ENCODE measurements around the gene SLC35F1. TPM values are rescaled to one million over a fixed set of nuclear protein-coding genes. Genes with fewer than 3 reads are reported as not detected.
A peak's percentile ranks its signal among the peaks of the same experiment; 100 is the strongest.

SLC35F1 gene
- total and polyA plus RNA-seq, 2 donors, result 0.14 TPM

GRCh38 chr6:118171852-118172251 is 264.8 kb downstream of the SLC35F1 start:
- 79% methylated on average over 2 of the region's 2 CpGs for WGBS
- H3K27ac ChIP-seq (ENCODE audit: low read depth in 1 of 2, low read length in 1 of 2), result no peak overlapping the region
- no peaks in the 10 kb centered on the region for H3K4me1 ChIP-seq (ENCODE audit: control insufficient read depth in 2 of 2, insufficient read depth in 2 of 2, low read length in 2 of 2)
- H3K4me3 ChIP-seq (ENCODE audit: low read length in 2 of 2), result no peak overlapping the region
- H3K36me3 ChIP-seq (ENCODE audit: control insufficient read depth in 2 of 2, insufficient read depth in 2 of 2, low read length in 1 of 2), result no peaks in the 10 kb centered on the region
- DNase-seq (ENCODE audit: low read depth in 6 of 9, low spot score in 9 of 9), result no peak
- H3K27me3 ChIP-seq (ENCODE audit: control insufficient read depth in 2 of 2, insufficient read depth in 1 of 2, low read length in 1 of 2), result no peaks in the 10 kb centered on the region
- no peaks in the 10 kb centered on the region for H3K9me3 ChIP-seq (ENCODE audit: control insufficient read depth in 2 of 2, insufficient read depth in 1 of 2, low read length in 1 of 2)

DNA sequence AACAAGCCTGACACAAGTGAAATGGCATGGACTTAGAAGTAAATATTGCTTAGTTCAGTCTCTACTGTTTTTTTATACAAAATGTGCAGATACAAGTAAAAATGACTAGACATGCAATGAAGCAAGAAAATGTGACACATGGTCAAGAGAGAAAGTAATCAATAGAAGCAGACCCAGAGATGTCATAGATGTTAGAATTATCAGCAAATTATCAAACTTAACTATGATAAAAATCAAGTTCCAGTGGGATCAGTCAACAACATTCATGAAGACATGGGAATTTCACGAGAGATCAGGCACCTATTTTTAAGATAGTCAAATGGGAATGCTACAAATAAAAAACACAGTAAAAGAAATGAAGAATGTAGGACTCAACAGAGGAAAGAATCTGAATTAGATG is 267.0 kb downstream of the SLC35F1 start:
- no peak overlapping the region for H3K4me3 ChIP-seq (ENCODE audit: low read length in 2 of 2)
- no peak for DNase-seq (ENCODE audit: low read depth in 6 of 9, low spot score in 9 of 9)
- no peaks in the 10 kb centered on the region for H3K36me3 ChIP-seq (ENCODE audit: control insufficient read depth in 2 of 2, insufficient read depth in 2 of 2, low read length in 1 of 2)
- H3K27ac ChIP-seq (ENCODE audit: low read depth in 1 of 2, low read length in 1 of 2), result no peak overlapping the region
- no peaks in the 10 kb centered on the region for H3K27me3 ChIP-seq (ENCODE audit: control insufficient read depth in 2 of 2, insufficient read depth in 1 of 2, low read length in 1 of 2)
- no peaks in the 10 kb centered on the region for H3K9me3 ChIP-seq (ENCODE audit: control insufficient read depth in 2 of 2, insufficient read depth in 1 of 2, low read length in 1 of 2)
- 90% methylated on average over 1 of the region's 1 CpG for WGBS
- no peaks in the 10 kb centered on the region for H3K4me1 ChIP-seq (ENCODE audit: control insufficient read depth in 2 of 2, insufficient read depth in 2 of 2, low read length in 2 of 2)

DNA sequence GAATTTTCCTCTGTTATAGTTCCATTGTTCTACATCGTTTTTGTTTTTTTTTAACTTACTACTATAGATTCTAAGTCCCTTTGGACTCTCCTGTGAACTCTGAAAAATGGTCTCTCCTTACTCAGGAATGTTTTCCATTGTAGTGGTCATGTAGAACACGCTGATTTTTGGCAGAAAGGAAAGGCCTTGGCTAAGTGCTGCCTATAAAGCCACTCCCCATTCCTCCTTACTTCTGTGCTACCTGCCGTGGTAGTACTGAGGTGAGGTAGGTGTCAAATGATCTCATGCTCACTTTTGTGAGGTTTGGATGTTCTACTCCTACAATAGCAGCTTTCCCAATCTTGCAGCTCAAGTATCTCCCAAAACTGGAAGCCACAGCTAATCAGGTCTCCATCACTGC is 270.7 kb downstream of the SLC35F1 start:
- no peak overlapping the region for H3K27ac ChIP-seq (ENCODE audit: low read depth in 1 of 2, low read length in 1 of 2)
- DNase-seq (ENCODE audit: low read depth in 6 of 9, low spot score in 9 of 9), result no peak
- no peaks in the 10 kb centered on the region for H3K36me3 ChIP-seq (ENCODE audit: control insufficient read depth in 2 of 2, insufficient read depth in 2 of 2, low read length in 1 of 2)
- WGBS, result 85% methylated on average over 3 of the region's 3 CpGs
- no peaks in the 10 kb centered on the region for H3K27me3 ChIP-seq (ENCODE audit: control insufficient read depth in 2 of 2, insufficient read depth in 1 of 2, low read length in 1 of 2)
- no peaks in the 10 kb centered on the region for H3K9me3 ChIP-seq (ENCODE audit: control insufficient read depth in 2 of 2, insufficient read depth in 1 of 2, low read length in 1 of 2)
- H3K4me3 ChIP-seq (ENCODE audit: low read length in 2 of 2), result no peak overlapping the region
- H3K4me1 ChIP-seq (ENCODE audit: control insufficient read depth in 2 of 2, insufficient read depth in 2 of 2, low read length in 2 of 2), result no peaks in the 10 kb centered on the region

- no peak for DNase-seq (ENCODE audit: low read depth in 6 of 9, low spot score in 9 of 9)
- WGBS, result 82% methylated on average over 1 of the region's 1 CpG
- Histone ChIP-seq H3K36me3 (ENCODE audit: control insufficient read depth in 2 of 2, insufficient read depth in 2 of 2, low read length in 1 of 2) (no peaks in the 10 kb centered on the region), H3K4me1 (ENCODE audit: control insufficient read depth in 2 of 2, insufficient read depth in 2 of 2, low read length in 2 of 2) (no peaks in the 10 kb centered on the region), H3K27me3 (ENCODE audit: control insufficient read depth in 2 of 2, insufficient read depth in 1 of 2, low read length in 1 of 2) (no peaks in the 10 kb centered on the region), H3K9me3 (ENCODE audit: control insufficient read depth in 2 of 2, insufficient read depth in 1 of 2, low read length in 1 of 2) (no peaks in the 10 kb centered on the region), H3K4me3 (ENCODE audit: low read length in 2 of 2) (no peak overlapping the region), H3K27ac (ENCODE audit: low read depth in 1 of 2, low read length in 1 of 2) (no peak overlapping the region)
Measured at GRCh38 chr6:118179048-118179447, 272.0 kb downstream of the SLC35F1 start.

DNA sequence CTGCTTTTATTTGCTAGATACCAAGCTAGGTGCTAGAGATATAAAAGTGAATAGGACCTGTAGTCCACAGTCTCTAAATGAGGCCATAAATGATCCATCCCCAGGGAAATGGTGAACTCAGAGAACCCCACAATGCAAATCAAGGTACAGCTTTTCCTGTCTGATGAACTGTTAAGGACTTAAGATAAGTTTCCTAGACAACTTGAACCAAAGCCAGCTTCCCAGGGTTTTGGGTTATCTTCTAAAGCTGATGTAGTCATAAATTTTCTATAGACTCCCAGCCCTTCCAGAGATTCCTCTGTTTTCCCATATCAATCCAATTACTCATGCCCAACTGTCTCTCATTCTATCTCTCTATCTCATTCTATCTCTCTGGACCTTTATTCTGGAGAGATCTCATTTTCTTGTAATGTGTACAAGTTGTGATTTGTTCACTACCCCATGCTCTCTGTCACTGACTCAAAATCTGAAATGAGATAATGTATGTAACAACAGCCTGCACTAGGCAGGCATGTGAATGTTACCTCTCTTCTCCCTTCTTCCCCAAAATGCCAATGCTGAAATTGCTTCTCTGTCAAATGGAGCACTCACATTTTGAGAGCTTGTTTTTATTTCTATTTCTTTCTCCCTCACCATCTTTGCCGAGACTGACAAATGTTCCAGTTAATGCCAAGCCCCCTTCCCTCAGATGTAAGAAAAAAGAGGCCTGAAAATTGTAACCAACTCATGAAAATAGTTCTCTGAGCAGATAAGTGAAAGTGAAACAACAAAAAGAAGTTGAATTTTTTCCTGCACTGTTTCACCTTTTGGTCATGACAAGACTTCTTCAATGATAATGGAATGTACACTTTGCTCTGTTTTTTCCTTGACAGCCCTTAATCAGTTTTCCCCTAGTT is 279.9 kb downstream of the SLC35F1 start:
- no peaks in the 10 kb centered on the region for H3K4me1 ChIP-seq (ENCODE audit: control insufficient read depth in 2 of 2, insufficient read depth in 2 of 2, low read length in 2 of 2)
- no peaks in the 10 kb centered on the region for H3K9me3 ChIP-seq (ENCODE audit: control insufficient read depth in 2 of 2, insufficient read depth in 1 of 2, low read length in 1 of 2)
- no peak overlapping the region for H3K4me3 ChIP-seq (ENCODE audit: low read length in 2 of 2)
- 10% methylated on average over 1 of the region's 1 CpG for WGBS
- no peaks in the 10 kb centered on the region for H3K36me3 ChIP-seq (ENCODE audit: control insufficient read depth in 2 of 2, insufficient read depth in 2 of 2, low read length in 1 of 2)
- H3K27me3 ChIP-seq (ENCODE audit: control insufficient read depth in 2 of 2, insufficient read depth in 1 of 2, low read length in 1 of 2), result no peaks in the 10 kb centered on the region
- peak in 1 of 9 donors; percentile 2 for DNase-seq (ENCODE audit: low read depth in 6 of 9, low spot score in 9 of 9)
- no peak overlapping the region for H3K27ac ChIP-seq (ENCODE audit: low read depth in 1 of 2, low read length in 1 of 2)

DNA sequence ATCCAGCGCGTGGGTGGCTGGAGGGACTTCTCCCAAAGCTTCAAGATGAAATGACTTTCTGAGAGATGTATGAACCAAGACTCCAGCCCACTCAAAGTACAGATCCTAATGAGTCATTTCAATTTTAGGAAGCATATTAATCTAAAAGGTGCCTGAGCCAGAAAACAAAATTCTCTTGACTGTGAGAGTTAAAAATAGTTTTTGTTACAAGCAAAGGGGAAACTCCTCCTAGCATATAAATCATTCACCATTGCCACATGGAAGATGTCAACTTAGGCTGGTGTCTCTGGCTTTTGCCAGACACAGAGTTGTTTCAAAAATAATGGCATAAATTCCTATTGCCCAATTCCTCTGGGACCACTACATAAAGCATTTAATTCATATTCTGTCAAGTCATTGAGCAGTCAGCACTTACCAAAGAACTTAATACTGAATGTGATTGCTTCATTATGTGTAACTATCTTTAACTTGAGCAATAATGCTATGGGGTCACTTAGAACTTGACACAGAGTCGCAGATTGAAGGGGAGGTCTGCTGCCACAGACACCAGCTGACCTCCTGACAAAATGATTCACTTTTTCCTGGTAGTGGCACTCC is 280.6 kb downstream of the SLC35F1 start:
- Histone ChIP-seq H3K36me3 (ENCODE audit: control insufficient read depth in 2 of 2, insufficient read depth in 2 of 2, low read length in 1 of 2) (no peaks in the 10 kb centered on the region), H3K4me3 (ENCODE audit: low read length in 2 of 2) (no peak overlapping the region), H3K27ac (ENCODE audit: low read depth in 1 of 2, low read length in 1 of 2) (no peak overlapping the region), H3K9me3 (ENCODE audit: control insufficient read depth in 2 of 2, insufficient read depth in 1 of 2, low read length in 1 of 2) (no peaks in the 10 kb centered on the region), H3K4me1 (ENCODE audit: control insufficient read depth in 2 of 2, insufficient read depth in 2 of 2, low read length in 2 of 2) (no peaks in the 10 kb centered on the region), H3K27me3 (ENCODE audit: control insufficient read depth in 2 of 2, insufficient read depth in 1 of 2, low read length in 1 of 2) (no peaks in the 10 kb centered on the region)
- DNase-seq (ENCODE audit: low read depth in 6 of 9, low spot score in 9 of 9), result no peak
- WGBS, result 49% methylated on average over 3 of the region's 3 CpGs

DNA sequence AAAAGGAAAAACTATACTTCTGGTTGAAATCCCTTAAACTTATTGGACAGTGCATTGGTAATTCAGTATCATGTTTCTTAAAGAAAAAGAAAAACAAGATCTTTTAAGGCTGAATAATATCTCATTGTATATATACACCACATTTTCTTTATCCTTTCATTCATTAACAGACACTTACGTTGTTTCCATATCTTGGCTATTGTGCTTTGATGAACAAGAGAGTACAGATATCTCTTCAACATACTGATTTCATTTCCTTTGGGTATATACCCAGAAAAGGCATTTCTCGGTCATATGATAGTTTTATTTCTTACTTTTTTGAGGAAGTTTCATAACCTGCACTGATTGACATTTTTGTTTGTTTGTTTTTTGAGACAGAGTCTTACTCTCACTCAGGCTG is 281.5 kb downstream of the SLC35F1 start:
- no peak for DNase-seq (ENCODE audit: low read depth in 6 of 9, low spot score in 9 of 9)
- H3K36me3 ChIP-seq (ENCODE audit: control insufficient read depth in 2 of 2, insufficient read depth in 2 of 2, low read length in 1 of 2), result no peaks in the 10 kb centered on the region
- H3K4me1 ChIP-seq (ENCODE audit: control insufficient read depth in 2 of 2, insufficient read depth in 2 of 2, low read length in 2 of 2), result no peaks in the 10 kb centered on the region
- H3K27ac ChIP-seq (ENCODE audit: low read depth in 1 of 2, low read length in 1 of 2), result no peak overlapping the region
- no peaks in the 10 kb centered on the region for H3K9me3 ChIP-seq (ENCODE audit: control insufficient read depth in 2 of 2, insufficient read depth in 1 of 2, low read length in 1 of 2)
- no peak overlapping the region for H3K4me3 ChIP-seq (ENCODE audit: low read length in 2 of 2)
- WGBS, result 68% methylated on average over 2 of the region's 2 CpGs
- no peaks in the 10 kb centered on the region for H3K27me3 ChIP-seq (ENCODE audit: control insufficient read depth in 2 of 2, insufficient read depth in 1 of 2, low read length in 1 of 2)

DNA sequence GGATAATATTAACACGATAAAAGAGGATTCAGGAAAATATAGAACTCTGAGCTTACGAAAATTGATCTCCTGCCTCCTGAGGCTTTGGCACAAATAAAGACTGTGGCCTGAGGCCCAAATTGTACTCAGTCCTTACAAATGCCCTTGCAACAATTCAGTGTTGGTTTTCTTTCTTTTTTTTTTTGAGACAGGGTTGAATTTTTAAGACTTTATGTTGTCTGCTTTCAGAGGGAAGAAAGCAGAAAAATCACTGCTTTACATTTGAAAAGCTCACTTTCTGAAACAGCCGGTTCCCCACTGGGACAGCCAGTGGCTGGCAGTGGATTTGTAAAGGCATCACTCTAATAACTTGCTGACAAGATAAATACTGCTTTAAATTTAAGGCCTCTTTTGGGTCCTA is 290.5 kb downstream of the SLC35F1 start:
- H3K9me3 ChIP-seq (ENCODE audit: control insufficient read depth in 2 of 2, insufficient read depth in 1 of 2, low read length in 1 of 2), result no peaks in the 10 kb centered on the region
- no peak overlapping the region for H3K4me3 ChIP-seq (ENCODE audit: low read length in 2 of 2)
- DNase-seq (ENCODE audit: low read depth in 6 of 9, low spot score in 9 of 9), result no peak
- no peaks in the 10 kb centered on the region for H3K36me3 ChIP-seq (ENCODE audit: control insufficient read depth in 2 of 2, insufficient read depth in 2 of 2, low read length in 1 of 2)
- 86% methylated on average over 3 of the region's 3 CpGs for WGBS
- no peaks in the 10 kb centered on the region for H3K4me1 ChIP-seq (ENCODE audit: control insufficient read depth in 2 of 2, insufficient read depth in 2 of 2, low read length in 2 of 2)
- no peak overlapping the region for H3K27ac ChIP-seq (ENCODE audit: low read depth in 1 of 2, low read length in 1 of 2)
- H3K27me3 ChIP-seq (ENCODE audit: control insufficient read depth in 2 of 2, insufficient read depth in 1 of 2, low read length in 1 of 2), result no peaks in the 10 kb centered on the region

GRCh38 chr6:118198746-118199145 is 291.7 kb downstream of the SLC35F1 start:
- Histone ChIP-seq H3K36me3 (ENCODE audit: control insufficient read depth in 2 of 2, insufficient read depth in 2 of 2, low read length in 1 of 2) (no peaks in the 10 kb centered on the region), H3K9me3 (ENCODE audit: control insufficient read depth in 2 of 2, insufficient read depth in 1 of 2, low read length in 1 of 2) (no peaks in the 10 kb centered on the region), H3K4me3 (ENCODE audit: low read length in 2 of 2) (no peak overlapping the region), H3K27me3 (ENCODE audit: control insufficient read depth in 2 of 2, insufficient read depth in 1 of 2, low read length in 1 of 2) (no peaks in the 10 kb centered on the region), H3K27ac (ENCODE audit: low read depth in 1 of 2, low read length in 1 of 2) (no peak overlapping the region), H3K4me1 (ENCODE audit: control insufficient read depth in 2 of 2, insufficient read depth in 2 of 2, low read length in 2 of 2) (no peaks in the 10 kb centered on the region)
- WGBS, result 92% methylated on average over 1 of the region's 1 CpG
- DNase-seq (ENCODE audit: low read depth in 6 of 9, low spot score in 9 of 9), result no peak

All from thymus (tissue), 11 donors.